Urinary bladder (tissue), 4 donors: Measurements from ENCODE around the gene NFKBIE. TPM values are rescaled to one million over a fixed set of nuclear protein-coding genes. Genes with fewer than 3 reads are reported as not detected.

Experiments used
- DNase-seq: peaks from one replicate; pipeline ENCODE4 v3.0.0-alpha.2; 2015; ENCODE audit errors: extremely low spot score
- H3K27ac ChIP-seq: one replicate; pipeline ENCODE4 v1.5.1; 2013; ENCODE audit warnings: low read depth, mild to moderate bottlenecking, moderate library complexity
- H3K36me3 ChIP-seq: one replicate; pipeline ENCODE4 v1.6.1; 2013; ENCODE audit warnings: mild to moderate bottlenecking, moderate library complexity; ENCODE audit not compliant: insufficient read depth
- H3K4me1 ChIP-seq: one replicate; pipeline ENCODE4 v1.6.1; 2013; ENCODE audit warnings: mild to moderate bottlenecking, moderate library complexity; ENCODE audit not compliant: insufficient read depth
- H3K4me3 ChIP-seq: one replicate; pipeline ENCODE4 v1.5.1; 2013; ENCODE audit warnings: low read depth, low read length
- WGBS: extraction: QIAGEN DNeasy Blood & Tissue Kit; methylation state at CpG from one replicate; pipeline ENCODE4 v1.1.7; 2013; 5-methylcytosine and 5-hydroxymethylcytosine counted together
- polyA plus RNA-seq: library from polyadenylated mRNA; stranded (reverse); fragments of 200-250 nt; gene quantifications from one replicate; pipeline ENCODE4 v1.2.3, GENCODE V29; 2013
- total RNA-seq: library from RNA; depleted of rRNA; stranded (reverse); fragments of >200 nt; gene quantifications from one replicate; pipeline ENCODE4 v1.2.3, GENCODE V29; 2014
- donor health status: healthy with polysubstance abuse.
- donor health status: healthy.

NFKBIE gene
- total and polyA plus RNA-seq, 2 donors: 2.6 to 5.5 TPM

DNA sequence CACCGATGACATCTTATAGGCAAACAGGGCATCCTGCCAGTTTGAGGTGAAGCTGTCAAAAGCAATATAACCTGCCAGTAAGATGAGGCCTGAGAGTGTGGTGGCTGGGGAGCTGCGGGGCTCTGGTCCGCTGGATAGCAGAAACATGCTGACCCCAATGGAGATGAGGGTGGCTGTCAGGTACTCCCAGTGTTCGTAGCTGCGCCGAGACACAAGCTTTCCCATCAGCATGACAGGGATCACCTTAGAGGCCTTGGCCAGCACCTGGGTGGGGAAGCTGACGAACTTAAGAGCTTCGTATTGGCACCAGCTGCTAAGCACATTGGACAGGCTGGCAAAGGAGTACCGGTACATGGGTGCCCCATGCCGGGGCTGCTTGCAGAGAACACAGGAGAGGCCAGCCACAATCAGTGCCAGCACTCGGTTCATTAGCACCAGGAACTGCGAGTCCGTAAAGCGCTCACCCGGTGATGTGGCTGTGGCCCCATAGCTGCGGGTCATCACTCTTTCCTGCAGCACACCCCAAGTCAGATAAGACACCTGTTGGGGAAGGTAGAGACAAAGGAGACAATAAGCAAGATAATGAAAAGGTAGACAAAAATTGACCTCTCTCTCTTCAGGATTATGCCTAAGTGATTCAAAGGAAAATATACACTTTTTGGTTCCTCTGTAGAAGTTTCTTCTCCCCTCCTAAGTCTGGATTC is 10.1 kb downstream of the NFKBIE start:
- H3K4me3 ChIP-seq: no peak overlapping the region
- no peaks in the 10 kb centered on the region for H3K4me1 ChIP-seq
- H3K27ac ChIP-seq: no peak overlapping the region
- no peak for DNase-seq
- WGBS: 73% methylated on average over 16 of the region's 16 CpGs
- H3K36me3 ChIP-seq: peaks cover 4% of the 10 kb centered on the region

DNA sequence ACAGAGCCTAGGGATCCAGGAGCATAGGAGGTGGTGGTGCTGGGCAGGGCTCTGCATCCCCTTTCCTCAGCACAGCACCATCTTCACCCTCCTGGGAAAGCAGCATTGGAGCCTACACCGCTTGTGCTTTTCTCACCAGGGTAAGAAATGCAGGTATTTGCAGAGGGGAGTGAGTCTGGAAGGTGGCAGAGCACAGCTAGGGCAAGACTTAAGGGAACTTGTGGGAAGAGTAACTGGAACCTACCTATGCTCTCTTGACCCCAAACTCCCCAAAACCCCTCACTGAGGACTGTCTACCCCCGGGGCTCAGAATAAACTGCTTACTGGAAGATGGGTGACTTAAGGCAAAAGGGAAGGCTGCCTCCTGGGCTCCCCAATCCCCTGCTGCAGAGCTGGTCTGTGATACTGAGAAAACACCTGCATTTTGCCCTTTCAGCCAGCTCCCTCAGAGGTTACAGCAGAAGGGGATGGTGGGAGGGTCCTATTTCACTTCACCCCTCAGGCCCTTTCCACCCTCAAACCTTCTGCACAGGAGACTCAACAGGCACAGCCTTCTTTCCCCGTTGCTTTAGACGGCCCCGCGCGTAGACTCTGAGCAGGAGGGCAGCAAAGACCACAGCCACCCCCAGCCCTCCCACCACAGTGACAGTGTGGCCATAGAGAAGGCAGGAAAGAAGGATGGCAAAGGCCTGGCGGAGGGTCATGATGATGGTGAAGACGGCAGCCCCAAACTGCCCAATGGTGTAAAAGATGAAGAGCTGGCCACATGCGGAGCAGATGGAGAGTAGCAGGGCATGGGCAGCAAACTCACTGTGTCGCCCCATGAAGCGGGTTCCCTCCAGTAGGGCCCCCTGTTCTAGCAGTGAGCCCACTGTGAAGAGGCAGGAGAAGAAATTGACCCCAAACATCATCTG is 10.9 kb downstream of the NFKBIE start:
- 76% methylated on average over 12 of the region's 12 CpGs for WGBS
- Histone ChIP-seq H3K27ac (no peak overlapping the region), H3K36me3 (peaks cover 4% of the 10 kb centered on the region), H3K4me1 (no peaks in the 10 kb centered on the region), H3K4me3 (no peak overlapping the region)
- no peak for DNase-seq

DNA sequence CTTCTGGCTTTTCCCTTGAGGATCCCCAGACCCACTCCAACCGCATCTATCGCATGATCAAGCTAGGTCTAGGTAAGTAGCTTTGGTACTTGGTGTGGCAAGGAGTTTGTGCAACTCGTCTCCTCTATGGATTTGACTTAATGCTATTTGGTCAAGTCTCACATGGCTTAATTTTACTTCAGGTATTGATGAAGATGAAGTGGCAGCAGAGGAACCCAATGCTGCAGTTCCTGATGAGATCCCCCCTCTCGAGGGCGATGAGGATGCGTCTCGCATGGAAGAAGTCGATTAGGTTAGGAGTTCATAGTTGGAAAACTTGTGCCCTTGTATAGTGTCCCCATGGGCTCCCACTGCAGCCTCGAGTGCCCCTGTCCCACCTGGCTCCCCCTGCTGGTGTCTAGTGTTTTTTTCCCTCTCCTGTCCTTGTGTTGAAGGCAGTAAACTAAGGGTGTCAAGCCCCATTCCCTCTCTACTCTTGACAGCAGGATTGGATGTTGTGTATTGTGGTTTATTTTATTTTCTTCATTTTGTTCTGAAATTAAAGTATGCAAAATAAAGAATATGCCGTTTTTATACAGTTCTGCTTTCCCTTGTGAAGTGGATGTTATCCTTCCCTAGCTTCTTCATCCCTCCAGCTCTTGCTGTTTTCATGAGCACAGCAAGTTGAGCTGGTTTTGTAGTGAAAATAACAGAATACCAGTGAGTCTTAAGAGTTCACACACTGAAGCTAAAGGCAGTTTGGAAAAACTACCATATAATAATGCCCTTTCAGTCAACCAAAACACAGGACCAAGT is 11.8 kb downstream of the NFKBIE start:
- DNase-seq: no peak
- no peak overlapping the region for H3K27ac ChIP-seq
- H3K4me3 ChIP-seq: no peak overlapping the region
- H3K36me3 ChIP-seq: peaks cover 4% of the 10 kb centered on the region
- WGBS: 71% methylated on average over 10 of the region's 10 CpGs
- no peaks in the 10 kb centered on the region for H3K4me1 ChIP-seq

DNA sequence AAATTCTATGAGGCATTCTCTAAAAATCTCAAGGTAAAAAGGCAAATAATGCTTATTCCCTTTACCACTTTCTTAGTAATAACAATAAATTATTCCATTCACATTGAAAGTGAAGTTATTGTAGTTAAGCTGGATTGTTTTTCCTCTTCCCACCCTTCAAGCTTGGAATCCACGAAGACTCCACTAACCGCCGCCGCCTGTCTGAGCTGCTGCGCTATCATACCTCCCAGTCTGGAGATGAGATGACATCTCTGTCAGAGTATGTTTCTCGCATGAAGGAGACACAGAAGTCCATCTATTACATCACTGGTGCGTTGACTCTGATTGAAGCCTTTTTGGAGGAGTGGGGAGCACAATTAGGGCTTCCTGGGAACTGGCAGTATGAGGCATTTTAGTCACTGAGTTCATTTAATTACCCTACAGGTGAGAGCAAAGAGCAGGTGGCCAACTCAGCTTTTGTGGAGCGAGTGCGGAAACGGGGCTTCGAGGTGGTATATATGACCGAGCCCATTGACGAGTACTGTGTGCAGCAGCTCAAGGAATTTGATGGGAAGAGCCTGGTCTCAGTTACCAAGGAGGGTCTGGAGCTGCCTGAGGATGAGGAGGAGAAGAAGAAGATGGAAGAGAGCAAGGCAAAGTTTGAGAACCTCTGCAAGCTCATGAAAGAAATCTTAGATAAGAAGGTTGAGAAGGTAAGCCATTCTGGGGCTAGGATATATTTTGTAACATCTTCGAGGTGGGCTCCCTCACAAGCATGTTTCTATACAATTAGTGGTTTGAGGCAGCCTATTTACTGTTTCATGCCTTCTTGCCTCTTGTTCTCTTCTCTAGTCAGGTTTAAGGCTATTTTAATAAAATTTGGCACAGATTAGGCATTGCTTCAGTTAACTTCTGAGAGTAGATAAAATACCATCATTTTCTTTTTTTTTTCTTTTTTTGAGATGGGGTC is 13.5 kb downstream of the NFKBIE start:
- no peaks in the 10 kb centered on the region for H3K4me1 ChIP-seq
- no peak overlapping the region for H3K27ac ChIP-seq
- 93% methylated on average over 14 of the region's 14 CpGs for WGBS
- H3K4me3 ChIP-seq: no peak overlapping the region
- peaks cover 4% of the 10 kb centered on the region for H3K36me3 ChIP-seq
- DNase-seq: no peak

DNA sequence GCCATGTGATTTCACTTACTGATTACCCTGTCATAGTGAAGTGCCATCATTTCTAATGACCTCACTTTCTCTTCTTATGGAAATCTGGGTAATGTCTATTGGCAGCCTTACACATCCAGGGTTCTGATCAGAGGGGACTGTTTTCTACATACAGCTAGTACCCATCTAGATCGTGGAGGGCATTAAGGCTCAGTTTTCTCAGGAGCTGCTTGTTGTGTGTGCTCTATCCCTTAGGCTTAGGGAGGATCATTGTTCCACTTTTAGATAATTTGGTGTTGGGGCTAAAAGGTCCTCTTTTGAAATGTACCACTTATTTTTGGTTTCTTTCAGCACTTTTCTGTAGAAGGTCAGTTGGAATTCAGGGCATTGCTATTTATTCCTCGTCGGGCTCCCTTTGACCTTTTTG is 14.6 kb downstream of the NFKBIE start:
- H3K4me1 ChIP-seq: no peaks in the 10 kb centered on the region
- H3K36me3 ChIP-seq: peaks cover 4% of the 10 kb centered on the region
- H3K4me3 ChIP-seq: no peak overlapping the region
- H3K27ac ChIP-seq: no peak overlapping the region
- no peak for DNase-seq
- 79% methylated on average over 3 of the region's 3 CpGs for WGBS

DNA sequence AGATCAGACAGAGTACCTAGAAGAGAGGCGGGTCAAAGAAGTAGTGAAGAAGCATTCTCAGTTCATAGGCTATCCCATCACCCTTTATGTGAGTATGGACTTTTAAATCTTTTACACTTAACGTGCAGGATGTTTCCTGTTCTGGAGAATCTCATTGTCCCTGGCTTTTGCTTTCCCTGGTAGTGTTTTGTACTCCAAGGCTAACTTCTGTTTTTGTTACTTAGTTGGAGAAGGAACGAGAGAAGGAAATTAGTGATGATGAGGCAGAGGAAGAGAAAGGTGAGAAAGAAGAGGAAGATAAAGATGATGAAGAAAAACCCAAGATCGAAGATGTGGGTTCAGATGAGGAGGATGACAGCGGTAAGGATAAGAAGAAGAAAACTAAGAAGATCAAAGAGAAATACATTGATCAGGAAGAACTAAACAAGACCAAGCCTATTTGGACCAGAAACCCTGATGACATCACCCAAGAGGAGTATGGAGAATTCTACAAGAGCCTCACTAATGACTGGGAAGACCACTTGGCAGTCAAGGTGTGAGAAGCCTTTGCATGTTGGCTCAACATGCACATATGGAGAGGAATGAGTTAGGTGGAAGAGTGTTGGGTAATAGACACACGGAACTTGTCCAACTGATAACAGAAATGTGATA is 15.2 kb downstream of the NFKBIE start:
- 70% methylated on average over 6 of the region's 6 CpGs for WGBS
- Histone ChIP-seq H3K4me1 (no peaks in the 10 kb centered on the region), H3K36me3 (peaks cover 4% of the 10 kb centered on the region), H3K27ac (no peak overlapping the region), H3K4me3 (no peak overlapping the region)
- no peak for DNase-seq

DNA sequence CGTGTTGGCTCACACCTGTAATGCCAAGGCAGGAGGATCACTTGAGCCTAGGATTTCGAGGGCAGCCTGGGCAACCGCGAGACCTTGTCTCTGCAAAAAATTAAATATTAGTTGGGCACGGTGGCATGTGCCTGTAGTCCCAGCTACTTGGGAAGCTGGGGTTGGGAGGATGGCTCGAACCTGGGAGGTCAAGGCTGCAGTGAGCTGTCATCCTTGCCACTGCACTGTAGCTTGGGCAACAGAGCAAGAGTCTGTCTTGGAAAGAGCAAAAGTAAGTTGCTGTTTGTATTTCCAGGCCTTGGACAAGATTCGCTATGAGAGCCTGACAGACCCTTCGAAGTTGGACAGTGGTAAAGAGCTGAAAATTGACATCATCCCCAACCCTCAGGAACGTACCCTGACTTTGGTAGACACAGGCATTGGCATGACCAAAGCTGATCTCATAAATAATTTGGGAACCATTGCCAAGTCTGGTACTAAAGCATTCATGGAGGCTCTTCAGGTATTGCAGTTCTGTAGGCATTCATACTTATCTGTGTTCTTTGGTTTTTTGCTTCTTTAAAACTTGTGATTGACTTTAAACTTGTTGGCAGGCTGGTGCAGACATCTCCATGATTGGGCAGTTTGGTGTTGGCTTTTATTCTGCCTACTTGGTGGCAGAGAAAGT is 16.1 kb downstream of the NFKBIE start:
- H3K27ac ChIP-seq: no peak overlapping the region
- no peaks in the 10 kb centered on the region for H3K4me1 ChIP-seq
- 81% methylated on average over 9 of the region's 9 CpGs for WGBS
- H3K36me3 ChIP-seq: peaks cover 4% of the 10 kb centered on the region
- no peak for DNase-seq
- no peak overlapping the region for H3K4me3 ChIP-seq

DNA sequence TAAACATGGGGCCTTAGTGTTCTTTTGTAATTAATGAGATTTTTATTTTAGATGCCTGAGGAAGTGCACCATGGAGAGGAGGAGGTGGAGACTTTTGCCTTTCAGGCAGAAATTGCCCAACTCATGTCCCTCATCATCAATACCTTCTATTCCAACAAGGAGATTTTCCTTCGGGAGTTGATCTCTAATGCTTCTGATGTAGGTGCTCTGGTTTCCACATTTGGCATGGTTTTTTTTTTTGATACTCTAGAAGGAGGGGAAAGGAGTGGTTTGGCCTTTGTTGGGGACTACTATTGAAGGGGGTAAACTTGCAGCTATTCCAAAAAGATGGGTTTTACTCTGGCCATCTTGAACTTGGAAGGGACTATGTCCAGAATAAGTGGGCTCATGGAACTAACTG is 16.8 kb downstream of the NFKBIE start:
- peak overlapping the region; percentile 76 for H3K4me3 ChIP-seq
- no peak overlapping the region for H3K27ac ChIP-seq
- 37% methylated on average over 1 of the region's 1 CpG for WGBS
- H3K36me3 ChIP-seq: peaks cover 4% of the 10 kb centered on the region
- H3K4me1 ChIP-seq: no peaks in the 10 kb centered on the region
- DNase-seq: no peak

DNA sequence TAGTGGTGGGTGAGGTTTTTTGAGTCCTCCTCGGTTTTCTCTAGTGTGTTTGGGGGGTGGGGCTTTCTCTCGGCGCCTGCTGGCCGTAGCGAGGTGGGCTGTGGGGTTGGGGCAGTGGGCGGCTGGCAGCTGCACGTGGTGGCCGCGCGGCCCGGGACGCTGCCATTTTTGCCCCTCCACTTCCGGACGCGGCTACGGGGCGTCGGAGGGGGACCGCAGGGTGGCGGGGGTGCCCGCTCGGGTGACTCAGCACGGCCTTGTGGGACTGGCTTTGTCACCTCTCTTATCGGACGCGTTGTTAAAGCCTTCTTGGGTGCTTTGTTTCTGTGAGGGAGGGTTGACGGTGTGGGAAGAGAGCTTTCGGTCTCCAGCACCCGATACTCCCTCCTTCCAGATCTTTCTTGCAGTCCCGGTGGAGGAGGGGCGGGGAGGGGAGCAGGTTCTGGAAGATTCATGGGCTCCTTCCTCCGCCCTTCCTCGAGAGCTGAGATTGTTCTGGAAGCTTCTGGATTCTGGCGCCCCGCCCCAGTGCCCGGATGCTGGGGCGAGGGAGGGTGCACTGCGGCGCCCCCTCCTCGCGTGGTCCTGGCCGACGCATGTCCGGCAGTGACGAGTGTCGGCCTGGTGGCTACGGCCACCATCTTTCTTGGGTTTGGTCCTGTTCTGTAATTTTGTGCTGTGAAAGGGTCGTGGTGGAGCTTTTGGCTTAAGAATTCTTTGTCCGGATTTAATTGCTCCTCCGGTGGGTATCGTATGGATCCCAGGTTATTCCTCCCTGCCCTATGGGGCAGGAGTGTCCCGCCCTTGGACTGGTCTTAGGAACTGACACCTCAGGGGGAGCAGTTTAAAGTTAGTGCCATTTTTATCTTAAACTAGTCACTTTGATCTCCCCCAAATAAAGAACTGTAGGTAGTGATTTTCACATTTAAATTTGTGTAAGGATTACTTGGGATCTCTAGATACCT is 17.7 kb downstream of the NFKBIE start:
- Histone ChIP-seq H3K27ac (peak overlapping the region; percentile 81), H3K36me3 (peaks cover 4% of the 10 kb centered on the region), H3K4me1 (no peaks in the 10 kb centered on the region), H3K4me3 (peak overlapping the region; percentile 76)
- no peak for DNase-seq
- WGBS: under 1% methylated on average over 52 of the region's 52 CpGs

DNA sequence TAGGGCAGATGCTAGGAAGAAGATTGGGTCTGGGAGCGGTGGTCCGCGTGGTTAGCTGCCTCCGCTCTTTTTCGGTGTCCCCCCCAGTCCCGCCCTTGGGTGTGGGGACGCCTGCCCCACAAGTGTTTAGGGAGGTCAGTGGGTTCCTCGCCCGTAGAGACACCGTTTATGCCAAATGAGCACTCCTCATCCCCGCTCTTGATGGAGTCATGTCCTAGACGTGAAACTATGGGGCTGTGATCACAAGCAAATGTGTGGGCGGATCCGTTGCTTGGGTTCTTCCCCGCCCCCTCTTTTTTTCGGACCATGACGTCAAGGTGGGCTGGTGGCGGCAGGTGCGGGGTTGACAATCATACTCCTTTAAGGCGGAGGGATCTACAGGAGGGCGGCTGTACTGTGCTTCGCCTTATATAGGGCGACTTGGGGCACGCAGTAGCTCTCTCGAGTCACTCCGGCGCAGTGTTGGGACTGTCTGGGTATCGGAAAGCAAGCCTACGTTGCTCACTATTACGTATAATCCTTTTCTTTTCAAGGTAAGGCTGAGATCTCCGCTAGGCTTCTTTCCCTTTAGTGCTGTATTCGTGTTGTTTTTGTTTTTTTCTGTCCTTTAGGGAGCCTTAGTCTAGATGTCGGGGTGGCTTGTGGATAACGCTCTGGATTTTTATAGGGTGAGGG is 18.6 kb downstream of the NFKBIE start, which contains the start of gene HSP90AB1:
Gene HSP90AB1, plus strand, starts transcription at position 439 of the 675 bp plus-strand sequence. CDS start 1,529 bp downstream, outside the sequence.
- peaks cover 2% of the 10 kb centered on the region for H3K36me3 ChIP-seq
- peak; percentile 96 for DNase-seq
- H3K4me1 ChIP-seq: no peaks in the 10 kb centered on the region
- under 1% methylated on average over 34 of the region's 34 CpGs for WGBS
- H3K27ac ChIP-seq: peak within 1 kb of the TSS; percentile 81
- peak within 1 kb of the TSS; percentile 76 for H3K4me3 ChIP-seq
